Caco-2 (cell line): ENCODE results near the gene ZNF146. TPM values are rescaled to one million over a fixed set of nuclear protein-coding genes. Genes with fewer than 3 reads are reported as not detected.

ENCODE experiments used
- BruUV-seq: library from RNA; stranded (reverse); fragments of 400-500 nt; replicated peaks from 2 replicates; lab custom pipeline; 2021; lab: Mats Ljungman, UMichigan
- CTCF ChIA-PET: fragments of 300-600 bp; sonication (Branson Sonifier 250); formaldehyde crosslinking; loops from one replicate; lab custom pipeline; 2022; ENCODE audit warnings: antibody characterized with exemption; lab: Charles Lee
- POLR2A ChIA-PET: fragments of 300-600 bp; sonication (Branson Sonifier 250); formaldehyde crosslinking; loops from one replicate; lab custom pipeline; 2022; ENCODE audit warnings: antibody characterized with exemption; lab: Charles Lee
- DNase-seq, 2 experiments: peaks; one replicate each; pipeline versions ENCODE4 v3.0.0 to v3.0.0-alpha.2; 2020 to 2022
- H3K27me3 ChIP-seq: replicated peaks from 2 replicates; pipeline ENCODE4 v1.6.0; 2011; ENCODE audit warnings: low read length; ENCODE audit not compliant: control insufficient read depth, insufficient read depth
- H3K36me3 ChIP-seq: 2 replicates; pipeline ENCODE4 v1.5.1; 2011; ENCODE audit warnings: low read length; ENCODE audit not compliant: control insufficient read depth, insufficient read depth
- H3K4me1 ChIP-seq: fragments of 250-450 bp; sonication (Bioruptor Pico); 2 replicates; pipeline ENCODE4 v1.5.1; 2020; ENCODE audit warnings: mild to moderate bottlenecking
- H3K4me3 ChIP-seq: 2 replicates; pipeline ENCODE4 v1.5.1; 2011; ENCODE audit warnings: low read depth, mild to moderate bottlenecking, control low read depth, low read length
- H3K9me3 ChIP-seq: fragments of 250-450 bp; sonication (Bioruptor Pico); 2 replicates; pipeline ENCODE4 v1.5.1; 2020; ENCODE audit warnings: mild to moderate bottlenecking, moderate library complexity
- H3K27ac Mint-ChIP-seq: one replicate; pipeline ENCODE4 v1.8.0; 2022; ENCODE audit warnings: mixed read lengths; ENCODE audit not compliant: unreplicated experiment
- H3K27me3 Mint-ChIP-seq: one replicate; pipeline ENCODE4 v1.8.0; 2022; ENCODE audit warnings: mixed read lengths; ENCODE audit not compliant: insufficient read depth, unreplicated experiment
- H3K36me3 Mint-ChIP-seq: one replicate; pipeline ENCODE4 v1.8.0; 2022; ENCODE audit warnings: mild to moderate bottlenecking, mixed read lengths; ENCODE audit not compliant: insufficient read depth, unreplicated experiment
- H3K4me1 Mint-ChIP-seq: one replicate; pipeline ENCODE4 v1.8.0; 2022; ENCODE audit warnings: low read depth, mixed read lengths; ENCODE audit not compliant: unreplicated experiment
- H3K4me3 Mint-ChIP-seq: one replicate; pipeline ENCODE4 v1.8.0; 2022; ENCODE audit warnings: mild to moderate bottlenecking, moderate library complexity, mixed read lengths; ENCODE audit not compliant: unreplicated experiment
- H3K9me3 Mint-ChIP-seq: one replicate; pipeline ENCODE4 v1.8.0; 2022; ENCODE audit warnings: mixed read lengths; ENCODE audit not compliant: unreplicated experiment
- intact Hi-C: fragments of 100-400 bp; cut with micrococcal nuclease; formaldehyde crosslinking; loops from one replicate; pipeline ENCODE4 v1.10.0; 2022; ENCODE audit not compliant: unreplicated experiment
- total RNA-seq: library from RNA; stranded (reverse); gene quantifications from 2 replicates; pipeline ENCODE4 v1.2.3, GENCODE V29; 2022
- TF ChIP-seq, protein P1 (sequence below), 2 experiments: fragments of 200-600 bp in 1 of 2; IDR thresholded peaks; 1 replicate in 1 of 2; 2 replicates in 1 of 2; pipeline versions ENCODE4 v1.5.1 to v1.8.0; 2011 to 2022; ENCODE audit warnings: antibody characterized with exemption in 1 of 2, control low read depth in 1 of 2, inconsistent platforms in 1 of 2, low read depth in 1 of 2, low read length in 1 of 2, mild to moderate bottlenecking in 1 of 2, moderate library complexity in 1 of 2; ENCODE audit not compliant: insufficient read depth in 1 of 2, severe bottlenecking in 1 of 2, unreplicated experiment in 1 of 2

Gene ZNF146
- total RNA-seq, 1 experiment from 2014 or later: 76.4 TPM

DNA sequence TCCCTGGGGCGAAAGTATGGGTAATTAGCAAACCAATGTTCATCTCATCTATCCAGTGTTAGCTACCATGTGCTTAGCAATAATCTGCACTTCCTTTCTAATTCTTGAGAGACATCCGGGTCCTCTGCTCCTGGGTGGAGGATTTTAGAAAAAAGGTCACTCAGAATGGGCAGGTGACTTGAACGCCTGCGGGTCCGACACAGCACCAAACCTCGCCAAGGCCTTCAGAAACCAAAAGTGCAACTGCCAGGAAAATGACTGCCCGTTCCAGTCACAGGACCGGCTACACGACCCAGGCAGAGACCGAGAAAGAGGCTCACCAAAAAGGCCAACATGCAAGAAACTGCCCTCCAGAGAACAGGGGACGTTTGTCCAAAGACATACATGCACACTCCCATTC is 39.9 kb downstream of the ZNF146 start:
- Mint-ChIP-seq H3K27me3 (no peaks in the 10 kb centered on the region), H3K9me3 (peaks cover 8% of the 10 kb centered on the region), H3K27ac (no peak overlapping the region), H3K4me1 (no peaks in the 10 kb centered on the region), H3K4me3 (no peak overlapping the region), H3K36me3 (no peaks in the 10 kb centered on the region)
- ChIA-PET POLR2A (no interaction called here), CTCF (no interaction called here)
- no TSS peak for BruUV-seq
- no peaks in the 10 kb centered on the region for H3K36me3 ChIP-seq
- TF ChIP-seq, protein P1, sequence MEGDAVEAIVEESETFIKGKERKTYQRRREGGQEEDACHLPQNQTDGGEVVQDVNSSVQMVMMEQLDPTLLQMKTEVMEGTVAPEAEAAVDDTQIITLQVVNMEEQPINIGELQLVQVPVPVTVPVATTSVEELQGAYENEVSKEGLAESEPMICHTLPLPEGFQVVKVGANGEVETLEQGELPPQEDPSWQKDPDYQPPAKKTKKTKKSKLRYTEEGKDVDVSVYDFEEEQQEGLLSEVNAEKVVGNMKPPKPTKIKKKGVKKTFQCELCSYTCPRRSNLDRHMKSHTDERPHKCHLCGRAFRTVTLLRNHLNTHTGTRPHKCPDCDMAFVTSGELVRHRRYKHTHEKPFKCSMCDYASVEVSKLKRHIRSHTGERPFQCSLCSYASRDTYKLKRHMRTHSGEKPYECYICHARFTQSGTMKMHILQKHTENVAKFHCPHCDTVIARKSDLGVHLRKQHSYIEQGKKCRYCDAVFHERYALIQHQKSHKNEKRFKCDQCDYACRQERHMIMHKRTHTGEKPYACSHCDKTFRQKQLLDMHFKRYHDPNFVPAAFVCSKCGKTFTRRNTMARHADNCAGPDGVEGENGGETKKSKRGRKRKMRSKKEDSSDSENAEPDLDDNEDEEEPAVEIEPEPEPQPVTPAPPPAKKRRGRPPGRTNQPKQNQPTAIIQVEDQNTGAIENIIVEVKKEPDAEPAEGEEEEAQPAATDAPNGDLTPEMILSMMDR (IDR thresholded peaks at IDR 0.05; ENCODE audit: insufficient read depth in 1 of 2, low read depth in 1 of 2, low read length in 1 of 2, severe bottlenecking in 1 of 2, unreplicated experiment in 1 of 2): no peak
- intact Hi-C loops: no loop called here
- H3K4me1 ChIP-seq: no peaks in the 10 kb centered on the region
- DNase-seq: no peak
- H3K27me3 ChIP-seq: no peaks in the 10 kb centered on the region
- H3K4me3 ChIP-seq: no peak overlapping the region
- H3K9me3 ChIP-seq: no peaks in the 10 kb centered on the region

DNA sequence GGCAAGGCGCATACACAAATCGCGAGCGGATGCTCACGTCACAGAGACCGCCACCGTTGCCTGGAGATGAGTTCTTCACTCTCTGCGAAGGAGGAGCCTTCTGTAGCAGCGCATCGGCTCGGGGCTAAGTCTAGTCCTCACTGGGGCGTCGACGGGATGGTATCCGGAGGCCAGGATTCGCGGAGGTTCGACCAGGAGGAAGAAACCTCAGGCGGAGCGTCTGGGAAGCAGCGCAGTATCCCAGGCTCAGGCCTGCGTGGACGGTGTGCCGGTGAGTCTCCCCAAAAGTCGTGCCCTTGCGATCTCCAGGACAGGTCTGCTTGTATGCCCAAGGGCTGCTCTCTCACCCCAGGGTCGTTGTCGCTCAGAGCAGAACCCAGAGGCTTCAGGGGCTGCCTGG is 40.4 kb downstream of the ZNF146 start:
- Mint-ChIP-seq H3K36me3 (no peaks in the 10 kb centered on the region), H3K27ac (no peak overlapping the region), H3K27me3 (no peaks in the 10 kb centered on the region), H3K9me3 (peaks cover 8% of the 10 kb centered on the region), H3K4me3 (no peak overlapping the region), H3K4me1 (no peaks in the 10 kb centered on the region)
- Histone ChIP-seq H3K4me1 (no peaks in the 10 kb centered on the region), H3K36me3 (no peaks in the 10 kb centered on the region), H3K27me3 (no peaks in the 10 kb centered on the region), H3K4me3 (no peak overlapping the region), H3K9me3 (no peaks in the 10 kb centered on the region)
- intact Hi-C loops: no loop called here
- ChIA-PET POLR2A (no interaction called here), CTCF (no interaction called here)
- TF ChIP-seq, protein P1 (IDR thresholded peaks at IDR 0.05; ENCODE audit: insufficient read depth in 1 of 2, low read depth in 1 of 2, low read length in 1 of 2, severe bottlenecking in 1 of 2, unreplicated experiment in 1 of 2): no peak
- no TSS peak for BruUV-seq
- no peak for DNase-seq

DNA sequence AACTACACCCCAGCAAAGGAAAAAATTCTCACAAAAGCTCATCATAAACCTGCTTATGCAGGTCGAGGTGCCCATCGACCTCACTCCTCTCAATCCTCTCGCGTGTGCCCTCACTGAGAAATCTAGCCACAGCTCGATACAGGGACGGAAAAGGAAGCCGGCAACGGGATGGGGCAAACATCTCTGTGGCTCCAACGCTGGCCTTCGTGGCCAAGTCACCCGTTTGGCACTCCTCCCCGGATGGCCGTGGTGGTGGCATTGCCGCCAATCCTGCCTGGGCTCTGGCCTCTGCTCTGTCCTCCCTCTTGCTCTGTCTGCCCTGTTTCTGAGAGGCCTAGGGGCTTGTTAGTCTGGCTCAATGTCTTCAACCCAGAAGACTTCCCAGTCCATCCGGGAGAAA is 41.2 kb downstream of the ZNF146 start:
- intact Hi-C loops: no loop called here
- no peak for DNase-seq
- peaks cover 8% of the 10 kb centered on the region for H3K9me3 Mint-ChIP-seq
- ChIA-PET POLR2A (no interaction called here), CTCF (no interaction called here)
- no peaks in the 10 kb centered on the region for H3K9me3 ChIP-seq
- no peak overlapping the region for H3K27ac Mint-ChIP-seq
- H3K4me1 Mint-ChIP-seq: no peaks in the 10 kb centered on the region
- H3K27me3 Mint-ChIP-seq: no peaks in the 10 kb centered on the region
- H3K36me3 ChIP-seq: no peaks in the 10 kb centered on the region
- H3K4me3 Mint-ChIP-seq: no peak overlapping the region
- no peaks in the 10 kb centered on the region for H3K27me3 ChIP-seq
- no TSS peak for BruUV-seq
- H3K4me3 ChIP-seq: no peak overlapping the region
- TF ChIP-seq, protein P1 (IDR thresholded peaks at IDR 0.05; ENCODE audit: insufficient read depth in 1 of 2, low read depth in 1 of 2, low read length in 1 of 2, severe bottlenecking in 1 of 2, unreplicated experiment in 1 of 2): no peak
- no peaks in the 10 kb centered on the region for H3K4me1 ChIP-seq
- no peaks in the 10 kb centered on the region for H3K36me3 Mint-ChIP-seq
